Mucosa of stomach (tissue), 1 donor: ENCODE results near the gene CFL1.

Experiments used
- H3K27me3 ChIP-seq: one replicate; pipeline ENCODE4 v1.7.0; 2013; ENCODE audit warnings: mild to moderate bottlenecking, low read length; ENCODE audit not compliant: control insufficient read depth, insufficient read depth
- H3K36me3 ChIP-seq: one replicate; pipeline ENCODE4 v1.7.0; 2013; ENCODE audit warnings: low read length; ENCODE audit not compliant: control insufficient read depth, insufficient read depth
- H3K4me1 ChIP-seq: one replicate; pipeline ENCODE4 v1.7.0; 2013; ENCODE audit warnings: mild to moderate bottlenecking, low read length; ENCODE audit not compliant: control insufficient read depth, insufficient read depth
- H3K4me3 ChIP-seq: one replicate; pipeline ENCODE4 v1.7.0; 2013; ENCODE audit warnings: low read length
- H3K9ac ChIP-seq: one replicate; pipeline ENCODE4 v1.7.0; 2013; ENCODE audit warnings: mild to moderate bottlenecking, low read length, moderate library complexity
- H3K9me3 ChIP-seq: one replicate; pipeline ENCODE4 v1.7.0; 2013; ENCODE audit warnings: mild to moderate bottlenecking, low read length, moderate library complexity; ENCODE audit not compliant: control insufficient read depth
- donor health status: Pancreatic carcinoma.

CFL1 gene

GRCh38 chr11:65808744-65809341 lies 49.1 kb downstream of the CFL1 start:
- H3K9me3 ChIP-seq: no peaks in the 10 kb centered on the region
- H3K4me3 ChIP-seq: no peak overlapping the region
- H3K27me3 ChIP-seq: peaks cover 22% of the 10 kb centered on the region
- no peaks in the 10 kb centered on the region for H3K36me3 ChIP-seq
- no peaks in the 10 kb centered on the region for H3K4me1 ChIP-seq
- H3K9ac ChIP-seq: no peak overlapping the region

- H3K27me3 ChIP-seq: peaks cover 29% of the 10 kb centered on the region
Observed at GRCh38 chr11:65806979-65807378, 51.0 kb downstream of the CFL1 start.

More at GRCh38 chr11:65806979-65807378, 51.0 kb downstream of the CFL1 start:
- no peaks in the 10 kb centered on the region for H3K9me3 ChIP-seq
- no peaks in the 10 kb centered on the region for H3K4me1 ChIP-seq
- no peak overlapping the region for H3K9ac ChIP-seq
- H3K4me3 ChIP-seq: no peak overlapping the region
- no peaks in the 10 kb centered on the region for H3K36me3 ChIP-seq
